Esophagus muscularis mucosa (tissue), 4 donors: Measurements from ENCODE around the gene SMIM12. TPM values are rescaled to one million over a fixed set of nuclear protein-coding genes. Genes with fewer than 3 reads are reported as not detected.

Experiments used
- DNase-seq: peaks from one replicate; pipeline ENCODE4 v3.0.0-alpha.2; 2017; ENCODE audit errors: extremely low spot score
- H3K27ac ChIP-seq, 4 donors: fragments of 200-600 bp; sonication (generic); replicated peaks in 1 of 4; 1 replicate in 3 of 4; 2 replicates in 1 of 4; pipeline ENCODE4 v1.5.1; 2016 to 2019; ENCODE audit warnings: mild to moderate bottlenecking in 1 of 4
- H3K27me3 ChIP-seq, 4 donors: fragments of 200-600 bp; sonication (generic); one replicate each; pipeline versions ENCODE4 v1.5.1 to v1.6.0; 2016 to 2019
- H3K36me3 ChIP-seq, 4 donors: fragments of 200-600 bp; sonication (generic); one replicate each; pipeline ENCODE4 v1.5.1; 2016 to 2019
- H3K4me1 ChIP-seq, 4 donors: fragments of 200-600 bp; sonication (generic); one replicate each; pipeline ENCODE4 v1.5.1; 2016 to 2019
- H3K4me3 ChIP-seq, 4 donors: fragments of 200-600 bp; sonication (generic); 1 replicate in 2 of 4; 2 replicates in 2 of 4; pipeline ENCODE4 v1.5.1; 2016 to 2019; ENCODE audit warnings: mild to moderate bottlenecking in 4 of 4, moderate library complexity in 1 of 4
- H3K9me3 ChIP-seq, 4 donors: fragments of 200-600 bp; sonication (generic); 1 replicate in 3 of 4; 2 replicates in 1 of 4; pipeline ENCODE4 v1.5.1; 2016 to 2019
- EP300 ChIP-seq: sonication (generic); formaldehyde crosslinking; IDR thresholded peaks from one replicate; pipeline ENCODE4 v1.6.1; 2017; ENCODE audit warnings: antibody characterized with exemption
- POLR2A ChIP-seq: fragments of 450-650 bp; IDR thresholded peaks from one replicate; pipeline ENCODE4 v1.6.1; 2017; ENCODE audit warnings: antibody characterized with exemption, moderate library complexity, mild to moderate bottlenecking, low read depth
- POLR2AphosphoS5 ChIP-seq, 2 donors: sonication (generic); formaldehyde crosslinking; IDR thresholded peaks; one replicate each; pipeline ENCODE4 v1.6.1; 2017; ENCODE audit warnings: antibody characterized with exemption in 2 of 2
- WGBS: methylation state at CpG from one replicate; pipeline ENCODE4 v1.1.5; 2018; 5-methylcytosine and 5-hydroxymethylcytosine counted together
- intact Hi-C: fragments of 100-400 bp; cut with DNase I; formaldehyde crosslinking; loops from one replicate; pipeline ENCODE4 v1.15.1; 2023
- total RNA-seq, 4 donors: library from RNA; depleted of rRNA; stranded (reverse); fragments of >200 nt; gene quantifications; one replicate each; pipeline versions ENCODE4 v1.1.0 to v1.2.1, GENCODE V29; 2016
- TF ChIP-seq, protein P1 (sequence below), 3 experiments: fragments of 200-600 bp in 2 of 3; fragments of 450-650 bp in 1 of 3; sonication (generic) in 2 of 3; IDR thresholded peaks; one replicate each; pipeline ENCODE4 v1.5.1; 2017 to 2019; ENCODE audit warnings: antibody characterized with exemption in 3 of 3, mild to moderate bottlenecking in 2 of 3, moderate library complexity in 1 of 3

The SMIM12 gene
- total RNA-seq, 4 donors from 2014 or later: 29.5 to 45.4 (median 39.0) TPM

DNA sequence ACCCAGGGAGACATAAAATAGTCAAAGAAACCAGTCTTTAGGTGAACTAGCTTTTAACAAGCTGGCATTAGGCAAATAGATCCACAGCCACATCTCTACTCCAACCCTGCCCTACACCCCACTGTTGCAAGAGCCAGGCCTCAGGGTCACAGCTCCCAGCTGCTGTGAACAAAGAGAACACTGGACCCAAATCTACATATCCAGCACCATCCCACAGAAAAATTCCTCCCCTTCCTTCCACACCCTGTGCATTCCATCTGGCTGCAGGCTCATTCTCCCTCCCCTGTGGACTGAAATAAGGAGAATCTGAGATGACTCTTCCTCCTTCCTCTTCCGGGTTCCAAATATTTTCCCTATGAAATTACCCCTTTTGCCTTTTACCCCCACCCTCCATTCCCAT lies 46.7 kb upstream of the SMIM12 start:
- H3K9me3 ChIP-seq: no peaks in the 10 kb centered on the region
- 58% methylated on average over 1 of the region's 1 CpG for WGBS
- no peaks in the 10 kb centered on the region for H3K36me3 ChIP-seq
- H3K4me1 ChIP-seq: no peaks in the 10 kb centered on the region
- H3K27ac ChIP-seq: no peak overlapping the region
- intact Hi-C loops: no loop called here
- TF ChIP-seq, protein P1, sequence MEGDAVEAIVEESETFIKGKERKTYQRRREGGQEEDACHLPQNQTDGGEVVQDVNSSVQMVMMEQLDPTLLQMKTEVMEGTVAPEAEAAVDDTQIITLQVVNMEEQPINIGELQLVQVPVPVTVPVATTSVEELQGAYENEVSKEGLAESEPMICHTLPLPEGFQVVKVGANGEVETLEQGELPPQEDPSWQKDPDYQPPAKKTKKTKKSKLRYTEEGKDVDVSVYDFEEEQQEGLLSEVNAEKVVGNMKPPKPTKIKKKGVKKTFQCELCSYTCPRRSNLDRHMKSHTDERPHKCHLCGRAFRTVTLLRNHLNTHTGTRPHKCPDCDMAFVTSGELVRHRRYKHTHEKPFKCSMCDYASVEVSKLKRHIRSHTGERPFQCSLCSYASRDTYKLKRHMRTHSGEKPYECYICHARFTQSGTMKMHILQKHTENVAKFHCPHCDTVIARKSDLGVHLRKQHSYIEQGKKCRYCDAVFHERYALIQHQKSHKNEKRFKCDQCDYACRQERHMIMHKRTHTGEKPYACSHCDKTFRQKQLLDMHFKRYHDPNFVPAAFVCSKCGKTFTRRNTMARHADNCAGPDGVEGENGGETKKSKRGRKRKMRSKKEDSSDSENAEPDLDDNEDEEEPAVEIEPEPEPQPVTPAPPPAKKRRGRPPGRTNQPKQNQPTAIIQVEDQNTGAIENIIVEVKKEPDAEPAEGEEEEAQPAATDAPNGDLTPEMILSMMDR (IDR thresholded peaks at IDR 0.05): no peak
- no peak for TF ChIP-seq EP300
- no peak for TF ChIP-seq POLR2AphosphoS5 (IDR thresholded peaks at IDR 0.05)
- TF ChIP-seq POLR2A: no peak
- H3K27me3 ChIP-seq: peaks cover 0 to 34% (median 1%) of the 10 kb centered on the region in 4 donors
- no peak for DNase-seq
- no peak overlapping the region for H3K4me3 ChIP-seq

DNA sequence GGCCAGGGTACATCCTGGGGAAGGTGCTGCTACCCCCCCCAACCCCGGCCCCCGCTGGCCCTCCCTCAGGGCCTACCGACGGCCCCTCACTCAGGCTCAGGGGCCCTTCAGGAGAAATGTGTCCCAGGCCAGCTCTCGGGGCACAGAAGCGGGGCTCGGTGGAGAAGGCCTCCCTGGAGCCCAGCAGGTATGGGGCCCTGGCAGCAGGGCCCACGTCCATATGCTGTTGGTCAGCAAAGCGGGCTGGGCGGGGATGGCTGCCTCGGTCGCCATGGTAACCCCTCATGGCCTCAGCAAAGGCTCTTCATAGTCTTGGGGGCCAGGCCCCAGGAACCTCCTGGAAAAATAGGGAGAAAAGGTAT lies 45.5 kb upstream of the SMIM12 start:
- no peaks in the 10 kb centered on the region for H3K9me3 ChIP-seq
- no peaks in the 10 kb centered on the region for H3K4me1 ChIP-seq
- DNase-seq: no peak
- intact Hi-C loops: no loop called here
- peaks cover 0 to 43% (median 0%) of the 10 kb centered on the region in 4 donors for H3K27me3 ChIP-seq
- WGBS: 73% methylated on average over 9 of the region's 12 CpGs
- H3K36me3 ChIP-seq: no peaks in the 10 kb centered on the region
- H3K27ac ChIP-seq: no peak overlapping the region
- no peak overlapping the region for H3K4me3 ChIP-seq
- TF ChIP-seq POLR2AphosphoS5 (IDR thresholded peaks at IDR 0.05) (no peak), EP300 (no peak), POLR2A (no peak)
- TF ChIP-seq, protein P1 (IDR thresholded peaks at IDR 0.05): no peak

DNA sequence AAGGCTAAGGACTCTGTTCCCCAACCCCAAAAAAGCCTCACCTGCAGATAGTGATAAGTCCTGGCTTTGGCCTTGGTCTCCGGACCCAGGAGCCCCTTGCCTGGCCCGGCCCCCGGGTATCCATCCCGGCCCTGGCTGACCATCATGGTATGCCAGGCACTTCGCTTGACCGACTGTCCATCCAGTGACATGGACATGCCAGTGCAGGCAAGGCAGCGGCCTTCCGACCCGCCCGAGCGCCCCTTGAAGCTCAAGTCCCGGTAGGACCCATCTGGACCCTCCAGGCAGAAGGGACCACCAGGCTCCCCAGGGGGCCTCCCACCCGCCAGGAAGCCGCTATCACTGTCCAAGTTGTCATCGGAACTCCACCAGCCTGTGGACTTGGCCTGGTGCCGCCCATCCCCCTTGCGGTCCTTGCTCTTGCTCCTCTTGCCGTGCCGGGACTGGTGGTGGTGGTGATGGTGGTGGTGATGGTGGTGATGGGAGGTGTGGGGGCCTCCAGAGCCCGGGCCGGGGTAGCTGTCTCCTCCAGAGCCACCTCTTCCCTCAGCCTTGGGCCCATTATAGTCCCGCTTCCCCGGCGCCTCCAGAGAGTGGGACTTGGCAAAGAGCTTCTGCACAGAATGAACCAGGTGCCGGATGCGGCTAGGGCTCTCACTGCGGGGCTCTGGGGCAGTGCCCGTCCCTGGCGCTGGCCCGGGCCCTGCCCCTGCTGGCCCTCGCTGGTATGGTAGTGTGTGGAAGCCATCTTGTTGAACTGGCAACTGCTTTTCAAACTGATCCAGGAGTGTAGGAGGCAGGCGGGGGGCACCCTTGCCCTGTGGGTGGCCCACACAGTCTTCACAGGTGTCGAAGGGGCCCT lies 44.9 kb upstream of the SMIM12 start:
- WGBS: 90% methylated on average over 15 of the region's 33 CpGs
- TF ChIP-seq POLR2AphosphoS5 (IDR thresholded peaks at IDR 0.05): no peak
- no peak for TF ChIP-seq POLR2A
- TF ChIP-seq, protein P1 (IDR thresholded peaks at IDR 0.05): no peak
- Histone ChIP-seq H3K36me3 (no peaks in the 10 kb centered on the region), H3K27ac (no peak overlapping the region), H3K4me1 (no peaks in the 10 kb centered on the region), H3K27me3 (peaks cover 0 to 43% (median 0%) of the 10 kb centered on the region in 4 donors), H3K9me3 (no peaks in the 10 kb centered on the region), H3K4me3 (no peak overlapping the region)
- no peak for DNase-seq
- intact Hi-C loops: no loop called here

DNA sequence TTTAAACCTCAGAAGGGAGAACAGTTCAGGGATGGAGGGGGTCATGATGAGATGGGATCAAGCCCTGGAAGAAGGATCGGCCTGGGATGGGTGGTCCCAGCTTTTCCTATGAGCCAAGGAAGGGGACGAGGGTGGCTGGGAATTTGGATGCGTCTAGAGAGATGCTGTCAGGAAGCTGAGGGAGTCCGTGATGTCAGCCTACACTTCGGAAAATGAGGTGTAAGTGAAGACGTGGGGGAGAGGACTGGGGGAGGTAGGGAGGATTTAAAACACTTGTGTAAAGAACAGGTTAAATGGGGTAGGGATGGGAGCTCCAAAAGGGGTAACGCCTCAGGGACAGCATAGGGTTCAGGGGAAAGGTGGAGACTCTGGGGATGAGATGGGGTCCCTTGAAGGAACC lies 42.4 kb upstream of the SMIM12 start:
- Histone ChIP-seq H3K4me1 (peaks cover 0 to 7% (median 2%) of the 10 kb centered on the region in 4 donors), H3K27ac (no peak overlapping the region), H3K9me3 (no peaks in the 10 kb centered on the region), H3K4me3 (no peak overlapping the region), H3K27me3 (peaks cover 0 to 32% (median 0%) of the 10 kb centered on the region in 4 donors), H3K36me3 (no peaks in the 10 kb centered on the region)
- intact Hi-C loops: no loop called here
- TF ChIP-seq, protein P1 (IDR thresholded peaks at IDR 0.05): no peak
- no peak for TF ChIP-seq POLR2A
- TF ChIP-seq EP300: no peak
- no peak for TF ChIP-seq POLR2AphosphoS5 (IDR thresholded peaks at IDR 0.05)
- DNase-seq: no peak
- 68% methylated on average over 7 of the region's 7 CpGs for WGBS
